LNCAP (cell line): Measurements from ENCODE around the gene DACT3.

ENCODE experiments used
- TF ChIP-seq, protein P1 (sequence below): fragments of 450-650 bp; IDR thresholded peaks from 2 replicates; pipeline ENCODE4 v1.5.1; 2017; ENCODE audit warnings: mild to moderate bottlenecking

DACT3 gene

GRCh38 chr19:46606681-46607447, 54.1 kb downstream of the DACT3 start:
- TF ChIP-seq, protein P1, sequence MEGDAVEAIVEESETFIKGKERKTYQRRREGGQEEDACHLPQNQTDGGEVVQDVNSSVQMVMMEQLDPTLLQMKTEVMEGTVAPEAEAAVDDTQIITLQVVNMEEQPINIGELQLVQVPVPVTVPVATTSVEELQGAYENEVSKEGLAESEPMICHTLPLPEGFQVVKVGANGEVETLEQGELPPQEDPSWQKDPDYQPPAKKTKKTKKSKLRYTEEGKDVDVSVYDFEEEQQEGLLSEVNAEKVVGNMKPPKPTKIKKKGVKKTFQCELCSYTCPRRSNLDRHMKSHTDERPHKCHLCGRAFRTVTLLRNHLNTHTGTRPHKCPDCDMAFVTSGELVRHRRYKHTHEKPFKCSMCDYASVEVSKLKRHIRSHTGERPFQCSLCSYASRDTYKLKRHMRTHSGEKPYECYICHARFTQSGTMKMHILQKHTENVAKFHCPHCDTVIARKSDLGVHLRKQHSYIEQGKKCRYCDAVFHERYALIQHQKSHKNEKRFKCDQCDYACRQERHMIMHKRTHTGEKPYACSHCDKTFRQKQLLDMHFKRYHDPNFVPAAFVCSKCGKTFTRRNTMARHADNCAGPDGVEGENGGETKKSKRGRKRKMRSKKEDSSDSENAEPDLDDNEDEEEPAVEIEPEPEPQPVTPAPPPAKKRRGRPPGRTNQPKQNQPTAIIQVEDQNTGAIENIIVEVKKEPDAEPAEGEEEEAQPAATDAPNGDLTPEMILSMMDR = no peak

DNA sequence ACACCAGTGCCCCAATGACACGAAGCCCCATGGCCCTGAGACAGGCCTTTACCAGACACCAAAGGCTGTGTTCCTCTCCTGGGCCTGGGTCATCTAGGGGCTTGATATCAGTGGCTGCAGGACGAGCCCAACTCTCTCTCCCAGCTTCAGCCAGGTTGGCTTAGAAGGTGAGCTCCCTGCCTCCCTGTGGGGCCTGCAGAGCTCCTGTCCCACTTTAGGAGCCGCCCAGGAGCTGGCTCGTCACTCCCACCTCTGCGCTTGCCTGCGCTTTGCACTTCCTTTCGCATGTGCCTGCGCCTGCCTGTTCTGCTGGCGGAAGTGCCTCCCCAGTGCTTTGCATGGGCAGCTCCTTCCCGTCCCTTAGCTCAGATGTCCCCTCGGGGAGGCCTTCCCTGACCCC, 55.0 kb downstream of the DACT3 start:
- TF ChIP-seq, protein P1 = no peak

GRCh38 chr19:46605356-46605821, 55.6 kb downstream of the DACT3 start:
- TF ChIP-seq, protein P1 = no peak

DNA sequence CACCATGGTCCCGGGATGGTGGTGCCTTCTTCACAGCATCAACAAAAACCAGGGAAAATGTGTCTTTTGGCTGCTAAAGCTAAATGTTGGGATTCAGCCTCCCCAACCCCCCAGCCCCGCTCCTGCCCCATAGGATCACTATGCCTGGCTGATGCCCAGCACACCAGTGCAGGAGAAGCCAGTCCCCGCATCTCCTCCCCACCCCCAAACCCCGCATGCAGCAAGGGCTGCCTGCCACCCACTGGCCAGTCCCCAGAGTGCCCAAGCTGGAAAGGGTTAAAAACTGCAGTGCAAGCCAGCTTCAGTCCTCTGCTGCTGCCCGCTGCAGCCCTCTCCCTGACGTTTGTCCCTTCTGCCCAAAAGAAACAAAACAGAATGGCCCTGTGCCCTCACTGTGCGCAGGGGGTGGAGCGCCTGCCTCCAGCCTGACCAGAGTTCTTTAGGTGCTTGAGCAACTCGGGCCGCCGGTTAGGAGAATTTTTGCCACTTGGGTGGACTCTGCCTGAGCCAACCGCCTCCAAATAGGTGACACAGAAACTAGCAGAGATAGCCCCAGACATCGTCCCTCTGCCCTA, 56.1 kb downstream of the DACT3 start:
- TF ChIP-seq, protein P1 = no peak

DNA sequence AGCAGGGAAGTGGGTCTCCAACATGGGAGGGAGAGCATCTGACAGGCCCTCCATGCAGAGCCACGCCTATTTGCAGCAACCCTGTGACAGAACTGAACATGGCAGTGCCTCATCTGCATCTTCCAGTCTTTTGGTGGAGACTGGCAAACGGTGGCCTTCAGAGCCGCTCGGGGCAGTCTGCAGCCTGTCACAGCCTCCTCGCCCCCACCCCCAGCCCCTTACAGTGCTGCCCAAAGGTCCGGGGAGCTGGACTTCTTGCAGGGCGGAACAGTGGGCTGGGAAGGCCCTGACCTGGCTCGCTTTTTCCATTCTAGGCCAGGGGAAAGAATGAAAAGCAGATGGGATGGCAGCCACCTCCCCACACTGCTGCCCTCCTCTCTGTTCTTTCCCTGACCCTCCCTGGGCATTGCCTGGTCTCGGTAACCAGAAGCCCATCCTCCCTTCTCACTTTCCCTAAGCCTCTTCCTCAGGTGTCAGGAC, 57.2 kb downstream of the DACT3 start:
- TF ChIP-seq, protein P1 = no peak

DNA sequence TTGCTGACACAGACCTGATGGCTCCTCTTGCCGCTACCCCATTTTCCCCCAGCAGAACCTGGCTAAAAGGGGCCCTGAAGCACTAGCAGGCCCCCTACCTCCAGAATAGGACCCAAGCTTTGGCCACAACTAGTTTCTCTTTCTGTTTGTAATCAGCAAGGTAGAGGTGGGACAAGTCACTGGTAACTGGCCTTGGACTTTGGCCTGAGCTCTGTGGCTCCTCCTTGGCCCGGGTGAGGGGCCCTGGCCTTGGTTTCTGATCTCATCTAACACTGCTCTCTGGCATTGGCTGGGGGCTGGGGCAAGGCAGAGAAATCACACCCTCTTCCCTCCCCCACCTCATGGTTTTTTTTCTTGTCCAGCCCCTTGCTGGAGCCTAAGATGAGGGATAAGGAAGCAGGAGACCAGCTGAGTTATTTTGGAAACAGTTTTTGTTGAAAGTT, 57.8 kb downstream of the DACT3 start:
- TF ChIP-seq, protein P1 = no peak

- TF ChIP-seq, protein P1 = no peak
These were observed 58.4 kb downstream of the DACT3 start for GRCh38 chr19:46602392-46603194.
